Esophagus squamous epithelium (tissue), 4 donors: Measurements from ENCODE around the gene AEBP2.

Experiments
- CTCF ChIP-seq, 6 experiments: fragments of 450-650 bp in 4 of 6; fragments of 200-600 bp in 2 of 6; sonication (generic) in 2 of 6; IDR thresholded peaks; one replicate each; pipeline ENCODE4 v1.5.1; 2016 to 2019; ENCODE audit warnings: antibody characterized with exemption in 6 of 6, mild to moderate bottlenecking in 4 of 6, moderate library complexity in 4 of 6
- POLR2A ChIP-seq, 4 donors: fragments of 450-650 bp; IDR thresholded peaks; one replicate each; pipeline ENCODE4 v1.6.1; 2017; ENCODE audit warnings: antibody characterized with exemption in 4 of 4, mild to moderate bottlenecking in 4 of 4, moderate library complexity in 3 of 4

DNA sequence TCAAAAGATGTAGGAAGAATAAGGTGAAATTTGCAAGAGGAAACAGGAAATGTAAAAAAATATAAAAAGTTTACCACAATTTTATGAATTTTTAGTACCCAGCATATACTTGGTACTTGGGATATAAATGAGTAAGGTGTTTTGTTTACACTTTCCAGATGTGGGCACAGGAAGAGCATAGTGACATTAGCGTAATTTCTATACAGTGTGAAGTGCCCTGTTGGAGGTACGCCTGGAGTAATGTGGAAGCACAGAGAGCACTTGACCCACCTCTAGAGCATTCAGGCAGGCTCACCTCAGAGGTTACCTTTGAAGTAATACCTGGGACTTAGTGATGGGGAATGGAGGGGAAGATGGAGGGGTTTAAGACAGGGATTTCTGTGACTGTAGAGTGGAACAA lies 89.5 kb downstream of the AEBP2 start:
- no peak for TF ChIP-seq POLR2A (IDR thresholded peaks at IDR 0.05)
- TF ChIP-seq CTCF (IDR thresholded peaks at IDR 0.05) = no peak
